Measurements from ENCODE around the gene ZDHHC14.
"Not testable (repeated sequence)": the region's sequence is repeated elsewhere in the genome, so short reads cannot be mapped to it uniquely, and the experiment has no call there.

The ZDHHC14 gene

DNA sequence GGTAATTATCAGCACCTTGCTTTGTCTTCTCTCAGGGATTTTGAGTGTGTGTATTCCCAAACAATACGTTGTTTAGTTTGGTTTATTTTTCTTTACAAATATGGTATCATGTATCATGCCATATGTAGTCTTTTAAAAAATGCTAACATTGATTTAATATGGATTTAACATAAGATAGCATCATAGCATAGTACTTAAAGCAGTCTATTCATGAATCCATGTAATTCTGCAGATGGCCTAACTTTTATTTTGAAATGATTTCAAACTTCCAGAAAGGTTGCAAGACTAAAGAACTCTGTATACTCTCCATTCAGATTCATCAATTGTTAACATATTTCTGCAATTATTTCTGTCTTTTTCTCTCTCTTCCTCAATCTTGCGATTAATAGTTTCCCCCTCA, 7.9 kb downstream of the ZDHHC14 start:
- TF ChIP-seq, protein P1, sequence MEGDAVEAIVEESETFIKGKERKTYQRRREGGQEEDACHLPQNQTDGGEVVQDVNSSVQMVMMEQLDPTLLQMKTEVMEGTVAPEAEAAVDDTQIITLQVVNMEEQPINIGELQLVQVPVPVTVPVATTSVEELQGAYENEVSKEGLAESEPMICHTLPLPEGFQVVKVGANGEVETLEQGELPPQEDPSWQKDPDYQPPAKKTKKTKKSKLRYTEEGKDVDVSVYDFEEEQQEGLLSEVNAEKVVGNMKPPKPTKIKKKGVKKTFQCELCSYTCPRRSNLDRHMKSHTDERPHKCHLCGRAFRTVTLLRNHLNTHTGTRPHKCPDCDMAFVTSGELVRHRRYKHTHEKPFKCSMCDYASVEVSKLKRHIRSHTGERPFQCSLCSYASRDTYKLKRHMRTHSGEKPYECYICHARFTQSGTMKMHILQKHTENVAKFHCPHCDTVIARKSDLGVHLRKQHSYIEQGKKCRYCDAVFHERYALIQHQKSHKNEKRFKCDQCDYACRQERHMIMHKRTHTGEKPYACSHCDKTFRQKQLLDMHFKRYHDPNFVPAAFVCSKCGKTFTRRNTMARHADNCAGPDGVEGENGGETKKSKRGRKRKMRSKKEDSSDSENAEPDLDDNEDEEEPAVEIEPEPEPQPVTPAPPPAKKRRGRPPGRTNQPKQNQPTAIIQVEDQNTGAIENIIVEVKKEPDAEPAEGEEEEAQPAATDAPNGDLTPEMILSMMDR (IDR thresholded peaks at IDR 0.05; ENCODE audit: low read depth, low read length): no peak
- no peak overlapping the region for H3K4me3 ChIP-seq (ENCODE audit: low read depth, low read length)

DNA sequence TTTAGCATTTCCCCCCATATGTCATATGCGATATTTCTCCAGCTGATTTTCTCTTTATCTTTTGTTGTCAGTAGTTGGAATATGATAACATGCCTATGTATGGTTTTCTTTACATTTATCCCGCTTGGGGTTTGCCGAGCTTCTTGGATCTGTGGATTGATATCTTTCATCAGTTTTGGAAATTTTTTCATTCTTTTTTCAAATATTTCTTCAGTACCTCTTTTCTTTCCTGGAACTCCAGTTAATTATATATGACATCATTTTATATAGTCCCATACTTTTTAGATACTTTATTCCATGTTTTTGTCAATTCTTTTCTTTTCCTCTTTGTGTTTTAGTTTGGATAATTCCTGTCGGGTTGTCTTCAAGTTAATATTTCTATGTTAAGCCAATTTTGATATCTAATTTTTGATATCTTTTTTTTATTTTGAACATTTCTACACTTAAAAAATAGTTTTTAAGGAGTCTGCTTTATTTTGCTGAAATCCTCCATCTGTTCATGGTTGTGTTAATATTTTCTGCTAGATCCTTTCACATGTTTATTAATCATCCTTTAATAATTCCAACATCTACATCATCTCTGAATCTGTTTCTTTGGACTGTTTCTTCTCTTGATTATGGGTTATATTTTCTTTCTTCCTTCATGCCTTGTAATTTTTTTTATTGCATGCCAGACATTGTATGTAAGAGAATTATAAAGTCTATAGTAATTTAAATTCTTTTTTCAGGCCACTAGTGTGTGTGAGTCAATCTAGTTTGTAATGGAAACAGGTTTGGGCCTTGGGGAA, 9.5 kb downstream of the ZDHHC14 start:
- no peak overlapping the region for H3K4me3 ChIP-seq (ENCODE audit: low read depth, low read length)
- TF ChIP-seq, protein P1 (IDR thresholded peaks at IDR 0.05; ENCODE audit: low read depth, low read length): no peak

GRCh38 chr6:157392927-157393668, 12.1 kb downstream of the ZDHHC14 start:
- TF ChIP-seq, protein P1 (IDR thresholded peaks at IDR 0.05; ENCODE audit: low read depth, low read length): no peak
- no peak overlapping the region for H3K4me3 ChIP-seq (ENCODE audit: low read depth, low read length)

DNA sequence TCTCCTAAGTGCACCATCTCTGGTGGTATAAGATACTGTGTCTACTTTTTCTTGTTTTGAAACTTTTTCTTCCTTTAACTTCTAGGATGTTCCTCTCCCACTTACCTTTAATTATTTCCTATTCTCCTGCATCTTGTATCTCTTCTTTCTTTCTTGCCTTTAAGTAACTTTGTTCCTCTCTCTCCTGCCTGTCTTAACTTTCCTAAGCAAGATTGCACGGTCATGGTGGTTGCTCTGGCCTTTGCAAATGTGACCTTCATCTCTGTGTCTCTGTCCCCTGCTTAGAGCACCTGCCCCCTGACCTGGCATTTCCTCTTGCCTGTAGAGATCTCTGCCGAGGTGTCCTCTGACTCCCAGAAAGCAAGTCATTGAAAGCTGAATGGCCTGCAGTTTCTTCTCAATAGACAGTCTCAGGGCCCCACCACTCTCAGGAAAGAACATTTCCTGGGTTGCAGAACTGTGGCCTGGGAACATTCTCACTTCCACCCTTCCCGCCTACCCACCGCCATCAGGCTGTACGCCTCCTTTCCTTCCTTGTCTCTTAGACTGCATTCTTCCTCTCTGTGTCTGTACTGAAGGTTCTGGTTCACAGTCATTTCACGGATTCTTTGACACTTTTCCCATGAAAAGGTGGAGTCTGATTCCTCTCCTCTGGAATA, 12.8 kb downstream of the ZDHHC14 start:
- TF ChIP-seq, protein P1 (IDR thresholded peaks at IDR 0.05; ENCODE audit: low read depth, low read length): no peak
- H3K4me3 ChIP-seq (ENCODE audit: low read depth, low read length): no peak overlapping the region

- not testable (repeated sequence) for H3K4me3 ChIP-seq (ENCODE audit: low read depth, low read length)
Measured at GRCh38 chr6:157395199-157395598, 14.2 kb downstream of the ZDHHC14 start.

GRCh38 chr6:157396026-157396425, 15.0 kb downstream of the ZDHHC14 start:
- TF ChIP-seq, protein P1 (IDR thresholded peaks at IDR 0.05; ENCODE audit: low read depth, low read length): no peak
- no peak overlapping the region for H3K4me3 ChIP-seq (ENCODE audit: low read depth, low read length)

GRCh38 chr6:157397660-157398059, 16.7 kb downstream of the ZDHHC14 start:
- TF ChIP-seq, protein P1 (IDR thresholded peaks at IDR 0.05; ENCODE audit: low read depth, low read length): no peak
- H3K4me3 ChIP-seq (ENCODE audit: low read depth, low read length): no peak overlapping the region
